KOPT-K1 (cell line): ENCODE results near the gene CHI3L1.

Source experiments
- H3K27ac ChIP-seq: fragments of 200-600 bp; sonication (generic); 2 replicates; pipeline ENCODE4 v1.5.1; 2016; ENCODE audit warnings: antibody characterized with exemption, mild to moderate bottlenecking, low read depth, low read length; ENCODE audit not compliant: poor library complexity, severe bottlenecking
- H3K36me3 ChIP-seq: fragments of 200-600 bp; sonication (generic); 2 replicates; pipeline ENCODE4 v1.5.1; 2017; ENCODE audit warnings: antibody characterized with exemption, mild to moderate bottlenecking, low read length, moderate library complexity; ENCODE audit not compliant: insufficient read depth
- H3K9me3 ChIP-seq: fragments of 200-600 bp; sonication (generic); 2 replicates; pipeline ENCODE4 v1.5.1; 2017; ENCODE audit warnings: antibody characterized with exemption, low read length, mild to moderate bottlenecking; ENCODE audit not compliant: insufficient read depth, poor library complexity, severe bottlenecking

The CHI3L1 gene

GRCh38 chr1:203130358-203130985 lies 56.0 kb downstream of the CHI3L1 start:
- no peak overlapping the region for H3K27ac ChIP-seq

GRCh38 chr1:203129501-203130231 lies 56.8 kb downstream of the CHI3L1 start:
- no peaks in the 10 kb centered on the region for H3K9me3 ChIP-seq
- no peak overlapping the region for H3K27ac ChIP-seq

More at GRCh38 chr1:203130358-203130985, 56.0 kb downstream of the CHI3L1 start:
- Histone ChIP-seq H3K9me3 (no peaks in the 10 kb centered on the region), H3K36me3 (no peaks in the 10 kb centered on the region)

More at GRCh38 chr1:203129501-203130231, 56.8 kb downstream of the CHI3L1 start:
- no peaks in the 10 kb centered on the region for H3K36me3 ChIP-seq
